CD14-positive monocyte (primary cell): Measurements from ENCODE around the gene THEM4. TPM values are rescaled to one million over a fixed set of nuclear protein-coding genes. Genes with fewer than 3 reads are reported as not detected.

Source experiments
- DNase-seq, 3 donors: peaks; one replicate each; pipeline ENCODE4 v3.0.0-alpha.2; 2011 to 2022
- H2AFZ ChIP-seq: 2 replicates; pipeline ENCODE4 v1.6.0; 2012; ENCODE audit warnings: mild to moderate bottlenecking, low read depth, low read length, inconsistent platforms; ENCODE audit not compliant: insufficient read depth, poor library complexity, severe bottlenecking
- H3K27ac ChIP-seq, 2 donors: 1 replicate in 1 of 2; 2 replicates in 1 of 2; pipeline ENCODE4 v1.5.1; 2012 to 2013; ENCODE audit warnings: low read length in 2 of 2, control low read depth in 1 of 2, inconsistent platforms in 1 of 2, low read depth in 1 of 2, mild to moderate bottlenecking in 1 of 2
- H3K27me3 ChIP-seq, 2 donors: one replicate each; pipeline versions ENCODE4 v1.6.0 to v1.6.1; 2011 to 2013; ENCODE audit warnings: low read length in 2 of 2; ENCODE audit not compliant: control insufficient read depth in 2 of 2, insufficient read depth in 2 of 2
- H3K36me3 ChIP-seq, 2 donors: replicated peaks in 1 of 2; 1 replicate in 1 of 2; 2 replicates in 1 of 2; pipeline versions ENCODE4 v1.5.1 to v1.6.1; 2012 to 2013; ENCODE audit warnings: low read length in 2 of 2, control low read depth in 1 of 2, inconsistent platforms in 1 of 2, mild to moderate bottlenecking in 1 of 2; ENCODE audit not compliant: insufficient read depth in 2 of 2, control insufficient read depth in 1 of 2
- H3K4me1 ChIP-seq, 2 donors: 1 replicate in 1 of 2; 2 replicates in 1 of 2; pipeline versions ENCODE4 v1.5.1 to v1.6.1; 2012 to 2013; ENCODE audit warnings: low read length in 2 of 2, control low read depth in 1 of 2, inconsistent platforms in 1 of 2, mild to moderate bottlenecking in 1 of 2, moderate library complexity in 1 of 2; ENCODE audit not compliant: insufficient read depth in 2 of 2, control insufficient read depth in 1 of 2
- H3K4me2 ChIP-seq: replicated peaks from 2 replicates; pipeline ENCODE3; 2012; ENCODE audit warnings: low read length, moderate library complexity, mild to moderate bottlenecking; ENCODE audit not compliant: poor library complexity, severe bottlenecking; ENCODE audit errors: extremely low read depth
- H3K4me3 ChIP-seq, 3 experiments: fragments of 200-600 bp in 1 of 3; sonication (generic) in 1 of 3; replicated peaks in 1 of 3; 1 replicate in 2 of 3; 2 replicates in 1 of 3; pipeline ENCODE4 v1.5.1; 2011 to 2013; ENCODE audit warnings: low read length in 3 of 3, mild to moderate bottlenecking in 3 of 3, control low read depth in 2 of 3, low read depth in 2 of 3, inconsistent platforms in 1 of 3, moderate library complexity in 1 of 3
- H3K79me2 ChIP-seq: 2 replicates; pipeline ENCODE4 v1.6.0; 2012; ENCODE audit warnings: mild to moderate bottlenecking, control low read depth, inconsistent platforms, low read length, moderate library complexity; ENCODE audit not compliant: insufficient read depth
- H3K9ac ChIP-seq: 2 replicates; pipeline ENCODE4 v1.6.0; 2017; ENCODE audit warnings: low read length, mild to moderate bottlenecking; ENCODE audit not compliant: insufficient read depth, poor library complexity, severe bottlenecking
- H3K9me3 ChIP-seq, 2 donors: replicated peaks in 1 of 2; 1 replicate in 1 of 2; 2 replicates in 1 of 2; pipeline versions ENCODE4 v1.5.1 to v1.6.1; 2012 to 2013; ENCODE audit warnings: low read length in 2 of 2, control low read depth in 1 of 2; ENCODE audit not compliant: control insufficient read depth in 1 of 2, insufficient read depth in 1 of 2
- H4K20me1 ChIP-seq: 2 replicates; pipeline ENCODE4 v1.6.0; 2012; ENCODE audit warnings: mild to moderate bottlenecking, low read length, control low read depth, moderate library complexity; ENCODE audit not compliant: insufficient read depth
- H3K27ac Mint-ChIP-seq, 7 donors: one replicate each; pipeline ENCODE4 v1.8.0; 2020; ENCODE audit warnings: mild to moderate bottlenecking in 7 of 7, mixed read lengths in 7 of 7, moderate library complexity in 6 of 7, inconsistent platforms in 2 of 7
- H3K27me3 Mint-ChIP-seq, 3 donors: one replicate each; pipeline ENCODE4 v1.8.0; 2021 to 2022; ENCODE audit warnings: low read depth in 3 of 3, mild to moderate bottlenecking in 3 of 3, mixed read lengths in 3 of 3, moderate library complexity in 3 of 3, inconsistent platforms in 1 of 3
- H3K36me3 Mint-ChIP-seq, 2 donors: one replicate each; pipeline ENCODE4 v1.8.0; 2020; ENCODE audit warnings: mixed read lengths in 2 of 2, inconsistent platforms in 1 of 2, mild to moderate bottlenecking in 1 of 2
- H3K4me1 Mint-ChIP-seq: one replicate; pipeline ENCODE4 v1.8.0; 2020; ENCODE audit warnings: mild to moderate bottlenecking, mixed read lengths
- H3K4me3 Mint-ChIP-seq, 2 donors: one replicate each; pipeline ENCODE4 v1.8.0; 2020; ENCODE audit warnings: mild to moderate bottlenecking in 2 of 2, mixed read lengths in 2 of 2, moderate library complexity in 1 of 2
- H3K9me3 Mint-ChIP-seq, 7 donors: one replicate each; pipeline ENCODE4 v1.8.0; 2020 to 2022; ENCODE audit warnings: mixed read lengths in 7 of 7, mild to moderate bottlenecking in 6 of 7, moderate library complexity in 6 of 7, inconsistent platforms in 2 of 7
- WGBS: methylation state at CpG from one replicate; pipeline ENCODE4 v1.1.5; 2013; ENCODE audit warnings: missing lambda C conversion rate; ENCODE audit not compliant: insufficient coverage; 5-methylcytosine and 5-hydroxymethylcytosine counted together
- intact Hi-C, 2 donors: fragments of 100-400 bp; cut with micrococcal nuclease; formaldehyde crosslinking; loops; one replicate each; pipeline versions ENCODE4 v1.15.0 to v1.15.1; 2023
- polyA plus RNA-seq, 3 donors: library from polyadenylated mRNA; depleted of rRNA in 1 of 3; unstranded in 2 of 3; stranded (reverse) in 1 of 3; fragments of 300-500 nt in 2 of 3; fragments of >200 nt in 1 of 3; fragmentation: Illumina TruSeq in 2 of 3; gene quantifications; 1 replicate in 2 of 3; 2 replicates in 1 of 3; pipeline ENCODE4 v1.2.3, GENCODE V29; 2012 to 2021
- TF ChIP-seq, protein P1 (sequence below): fragments of 200-600 bp; IDR thresholded peaks from one replicate; pipeline ENCODE4 v1.8.0; 2022; ENCODE audit warnings: antibody characterized with exemption, mild to moderate bottlenecking

THEM4 gene
- polyA plus RNA-seq, 3 donors: 3.7 to 6.0 (median 4.6) TPM

DNA sequence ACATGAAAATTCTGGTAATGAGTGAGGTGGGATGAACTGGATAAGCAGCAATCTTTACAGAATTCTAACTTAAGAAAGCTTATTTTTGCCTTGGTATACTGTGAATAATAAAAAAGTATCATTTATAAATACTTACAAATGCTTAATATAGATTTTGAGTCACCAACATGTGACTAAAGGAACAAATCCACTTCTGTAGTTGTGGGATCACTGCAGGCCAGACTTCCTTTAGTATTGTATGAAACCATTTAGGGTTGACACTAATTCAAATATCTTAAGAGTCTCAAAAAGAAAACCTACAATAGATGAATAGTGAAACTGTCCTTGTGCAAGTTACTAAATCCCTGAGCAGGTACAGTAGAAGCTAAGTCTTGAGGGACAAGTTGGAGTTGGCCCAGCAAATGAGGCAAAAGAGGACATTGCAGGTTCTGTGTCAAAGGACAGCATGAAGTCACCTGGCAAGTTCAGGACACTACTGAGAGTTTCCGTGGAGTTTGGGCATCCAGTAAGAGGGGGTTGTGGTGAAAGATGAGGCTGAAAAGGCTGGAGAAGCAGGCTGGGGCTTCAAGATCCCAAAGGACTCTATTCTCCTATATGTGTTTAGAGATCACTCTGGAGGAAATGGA, 5.9 kb upstream of the THEM4 start:
- no peaks in the 10 kb centered on the region for H3K36me3 ChIP-seq
- H3K9me3 Mint-ChIP-seq: peaks cover 0 to 3% (median 0%) of the 10 kb centered on the region in 7 donors
- no peaks in the 10 kb centered on the region for H3K79me2 ChIP-seq
- no peaks in the 10 kb centered on the region for H4K20me1 ChIP-seq
- H3K27me3 Mint-ChIP-seq: peaks cover 0 to 4% (median 1%) of the 10 kb centered on the region in 3 donors
- no peak for DNase-seq
- no peak overlapping the region for H3K27ac ChIP-seq
- H3K27me3 ChIP-seq: no peaks in the 10 kb centered on the region
- no peak overlapping the region for H3K4me2 ChIP-seq
- no peak overlapping the region for H3K27ac Mint-ChIP-seq
- no peak overlapping the region for H3K4me3 Mint-ChIP-seq
- H3K4me1 Mint-ChIP-seq: peaks cover 28% of the 10 kb centered on the region
- H3K4me1 ChIP-seq: peaks cover 17 to 27% of the 10 kb centered on the region in 2 donors
- H2AFZ ChIP-seq: no peak overlapping the region
- no peaks in the 10 kb centered on the region for H3K9me3 ChIP-seq
- H3K4me3 ChIP-seq: no peak overlapping the region
- TF ChIP-seq, protein P1, sequence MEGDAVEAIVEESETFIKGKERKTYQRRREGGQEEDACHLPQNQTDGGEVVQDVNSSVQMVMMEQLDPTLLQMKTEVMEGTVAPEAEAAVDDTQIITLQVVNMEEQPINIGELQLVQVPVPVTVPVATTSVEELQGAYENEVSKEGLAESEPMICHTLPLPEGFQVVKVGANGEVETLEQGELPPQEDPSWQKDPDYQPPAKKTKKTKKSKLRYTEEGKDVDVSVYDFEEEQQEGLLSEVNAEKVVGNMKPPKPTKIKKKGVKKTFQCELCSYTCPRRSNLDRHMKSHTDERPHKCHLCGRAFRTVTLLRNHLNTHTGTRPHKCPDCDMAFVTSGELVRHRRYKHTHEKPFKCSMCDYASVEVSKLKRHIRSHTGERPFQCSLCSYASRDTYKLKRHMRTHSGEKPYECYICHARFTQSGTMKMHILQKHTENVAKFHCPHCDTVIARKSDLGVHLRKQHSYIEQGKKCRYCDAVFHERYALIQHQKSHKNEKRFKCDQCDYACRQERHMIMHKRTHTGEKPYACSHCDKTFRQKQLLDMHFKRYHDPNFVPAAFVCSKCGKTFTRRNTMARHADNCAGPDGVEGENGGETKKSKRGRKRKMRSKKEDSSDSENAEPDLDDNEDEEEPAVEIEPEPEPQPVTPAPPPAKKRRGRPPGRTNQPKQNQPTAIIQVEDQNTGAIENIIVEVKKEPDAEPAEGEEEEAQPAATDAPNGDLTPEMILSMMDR: no peak
- H3K9ac ChIP-seq: no peak overlapping the region
- H3K36me3 Mint-ChIP-seq: no peaks in the 10 kb centered on the region
- 100% methylated on average over 1 of the region's 1 CpG for WGBS
- intact Hi-C loops: no loop called here

DNA sequence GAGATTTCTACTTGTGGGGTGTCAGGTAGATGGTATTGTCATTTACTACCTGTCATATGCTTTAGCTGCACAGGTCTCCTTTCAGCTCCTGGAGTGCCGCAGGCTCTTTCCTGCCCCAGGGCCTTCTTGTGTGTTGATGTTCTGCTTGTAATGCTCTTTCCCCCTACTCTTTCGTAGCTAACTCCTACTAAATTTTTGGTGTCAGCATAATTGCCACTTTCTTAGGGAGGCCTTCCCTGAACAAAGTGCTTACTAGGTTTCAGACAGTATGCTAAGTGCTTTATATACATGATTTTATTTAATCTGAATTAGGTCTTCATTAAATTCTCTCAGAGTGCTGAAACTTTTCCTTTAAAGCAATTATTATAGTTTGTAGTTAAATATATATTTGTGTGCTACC, 4.8 kb upstream of the THEM4 start:
- no peaks in the 10 kb centered on the region for H3K27me3 ChIP-seq
- TF ChIP-seq, protein P1: no peak
- no peak for DNase-seq
- Mint-ChIP-seq H3K4me3 (no peak overlapping the region), H3K36me3 (no peaks in the 10 kb centered on the region), H3K4me1 (peaks cover 22% of the 10 kb centered on the region), H3K27me3 (peaks cover 0 to 2% (median 0%) of the 10 kb centered on the region in 3 donors), H3K9me3 (peaks cover 0 to 3% (median 0%) of the 10 kb centered on the region in 7 donors), H3K27ac (no peak overlapping the region)
- no CpG with 5 or more reads among the region's 2 CpGs for WGBS
- intact Hi-C loops: no loop called here
- H3K79me2 ChIP-seq: no peaks in the 10 kb centered on the region
- H3K27ac ChIP-seq: no peak overlapping the region
- H3K36me3 ChIP-seq: no peaks in the 10 kb centered on the region
- peaks cover 14 to 21% of the 10 kb centered on the region in 2 donors for H3K4me1 ChIP-seq
- H3K9ac ChIP-seq: no peak overlapping the region
- H3K9me3 ChIP-seq: no peaks in the 10 kb centered on the region
- H4K20me1 ChIP-seq: no peaks in the 10 kb centered on the region
- no peak overlapping the region for H3K4me3 ChIP-seq
- no peak overlapping the region for H2AFZ ChIP-seq
- no peak overlapping the region for H3K4me2 ChIP-seq
